T-helper 1 cell treated with Interleukin-12 subunit alpha and Interleukin-12 subunit beta and Interleukin-4 antibody, amounts not matched to agents 30 ng/mL and 1 ng/mL, for 36 hours (primary cell): ENCODE data around the gene SMURF1. TPM values are rescaled to one million over a fixed set of nuclear protein-coding genes. Genes with fewer than 3 reads are reported as not detected.
"Not testable (repeated sequence)": the region's sequence is repeated elsewhere in the genome, so short reads cannot be mapped to it uniquely, and the experiment has no call there.

Experiments used
- intact Hi-C: fragments of 100-400 bp; cut with micrococcal nuclease; formaldehyde crosslinking; loops from one replicate; pipeline ENCODE4 v1.15.1; 2024
- total RNA-seq: library from RNA; stranded (reverse); gene quantifications from 2 replicates; pipeline ENCODE4 v1.2.3, GENCODE V29; 2022

SMURF1 gene
- 18.9 and 19.2 TPM in 2 replicates for total RNA-seq

DNA sequence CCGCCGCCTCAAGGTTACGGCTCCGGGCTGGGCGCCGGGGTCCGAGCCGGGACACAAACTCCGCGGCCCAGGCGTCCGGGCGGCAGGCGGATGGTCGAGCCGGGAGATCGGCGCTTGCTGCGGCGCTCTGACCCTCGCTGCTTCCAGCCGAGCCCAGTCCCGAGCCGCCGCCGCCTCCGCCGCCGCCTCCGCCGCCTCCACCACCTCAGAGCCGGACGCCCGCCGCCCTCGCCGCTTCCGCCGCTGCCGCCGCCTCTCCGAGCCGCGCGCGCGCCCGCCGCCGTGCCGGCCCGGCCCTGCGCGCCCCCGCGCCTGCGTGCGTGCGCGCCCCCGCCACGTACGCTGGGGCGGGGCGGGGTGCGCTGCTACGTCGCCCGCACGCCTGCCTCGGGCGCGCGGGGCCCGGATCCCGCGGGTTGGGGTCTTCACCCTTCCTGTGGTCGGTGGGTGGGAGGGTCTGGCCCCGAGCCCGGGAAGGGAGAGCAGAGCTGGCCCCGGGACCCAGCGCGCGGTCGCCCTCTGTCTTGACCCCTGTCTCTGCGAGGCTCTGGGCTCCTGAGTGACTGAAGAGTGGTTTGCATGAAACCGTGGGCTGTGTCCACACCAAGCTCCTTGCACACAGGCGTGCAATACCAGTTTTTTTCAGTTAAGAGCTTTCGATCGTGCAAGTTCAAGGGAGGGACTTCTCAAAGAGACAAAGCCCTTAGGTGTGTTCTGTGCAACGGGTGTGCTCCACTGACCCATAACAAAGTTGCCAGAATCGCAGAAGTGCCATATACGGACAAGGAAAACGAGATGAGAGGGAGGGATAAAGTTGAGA, at the start of gene SMURF1:
TSS of gene SMURF1 (minus strand) at position 256 of the 820 bp plus-strand sequence. CDS start 328 bp downstream, outside the sequence.
- intact Hi-C loops, result loop anchor here (1.0 to 5.0 kb wide), 12 partner anchors 29 to 1037 kb away; partner anchors contain the start of genes ARPC1A, ARPC1B, BRI3 and LMTK2

GRCh38 chr7:99191869-99192596, 48.1 kb upstream of the SMURF1 start:
- intact Hi-C loops, result no loop called here

DNA sequence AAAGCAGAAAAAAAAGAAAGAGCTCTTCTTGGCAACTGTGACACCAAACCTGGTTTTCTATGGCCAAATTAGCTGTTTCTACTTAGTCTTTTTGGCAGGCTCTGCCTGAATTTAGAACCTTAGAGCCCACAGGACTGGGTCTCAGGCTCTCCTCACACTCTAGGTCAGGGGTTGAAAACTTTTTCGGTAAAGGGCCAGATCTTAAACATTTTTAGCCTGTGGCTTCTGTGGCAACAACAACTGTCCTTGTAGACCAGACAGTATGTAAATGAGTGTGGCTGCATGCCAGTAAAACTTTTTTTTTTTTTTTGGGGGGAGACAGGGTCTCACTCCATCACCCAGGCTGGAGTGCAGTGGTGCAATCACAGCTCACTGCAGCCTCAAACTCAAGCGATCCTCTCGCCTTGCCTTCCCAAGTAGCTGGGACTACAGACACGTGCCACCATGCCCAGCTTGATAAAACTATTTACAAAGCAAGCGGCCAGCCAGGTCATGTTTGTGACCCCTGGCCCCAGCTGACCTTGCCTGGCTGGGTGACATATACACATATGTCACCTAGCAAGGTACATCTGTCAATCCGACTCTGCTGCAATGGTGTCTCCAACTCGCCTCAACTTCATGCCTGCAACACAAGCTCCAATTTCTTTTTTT, 46.6 kb upstream of the SMURF1 start:
- intact Hi-C loops, result no loop called here

- intact Hi-C loops, result no loop called here
These were observed 45.3 kb upstream of the SMURF1 start for GRCh38 chr7:99189222-99189621.

GRCh38 chr7:99188221-99188620, 44.3 kb upstream of the SMURF1 start:
- intact Hi-C loops, result no loop called here

- intact Hi-C loops, result no loop called here
These were observed 40.8 kb upstream of the SMURF1 start for GRCh38 chr7:99184532-99185218.

DNA sequence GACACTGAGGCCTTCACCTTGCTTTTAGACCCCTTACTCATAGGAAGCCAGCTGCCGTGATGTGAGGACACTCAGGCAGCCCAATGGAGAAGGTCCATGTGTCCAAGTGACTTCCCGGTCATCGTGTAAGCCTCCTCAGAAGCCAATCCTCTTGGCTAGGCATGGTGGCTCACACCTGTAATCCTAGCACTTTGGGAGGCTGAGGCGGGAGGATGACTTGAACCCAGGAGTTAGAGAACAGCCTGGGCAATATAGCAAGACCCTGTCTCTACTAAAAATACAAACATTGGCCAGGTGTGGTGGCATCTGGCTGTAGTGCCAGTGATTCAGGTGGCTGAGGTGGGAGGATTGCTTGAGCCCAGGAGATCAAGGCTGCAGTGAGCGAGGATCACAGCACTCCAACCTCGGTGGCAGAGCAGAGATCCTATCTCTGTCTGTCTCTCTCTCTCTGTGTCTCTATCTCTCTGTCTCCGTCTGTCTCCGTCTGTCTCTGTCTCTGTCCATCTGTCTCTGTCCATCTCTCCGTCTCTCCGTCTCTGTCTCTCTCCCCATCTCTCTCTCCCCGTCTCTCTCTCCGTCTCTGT, 36.3 kb upstream of the SMURF1 start:
- intact Hi-C loops, result no loop called here

GRCh38 chr7:99177165-99177564, 33.3 kb upstream of the SMURF1 start:
- intact Hi-C loops, result no loop called here

DNA sequence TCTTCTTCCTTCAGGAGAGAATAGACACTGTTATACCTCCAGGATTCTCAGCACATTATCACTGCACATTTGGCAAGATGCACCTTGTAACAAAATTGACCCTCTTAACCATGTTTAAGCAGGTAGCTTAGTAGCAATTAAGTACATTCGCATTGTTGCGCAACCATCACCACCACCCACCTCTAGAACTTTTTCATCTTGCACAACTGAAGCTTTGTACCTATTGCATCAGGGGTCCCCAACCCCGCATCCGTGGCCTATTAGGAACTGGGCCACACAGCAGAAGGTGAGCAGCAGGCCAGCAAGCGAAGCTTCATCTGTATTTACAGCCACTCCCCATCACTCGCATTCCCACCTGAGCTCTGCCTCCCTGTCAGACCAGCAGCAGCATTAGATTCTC, 29.9 kb upstream of the SMURF1 start:
- intact Hi-C loops, result no loop called here

GRCh38 chr7:99171731-99172130, 27.8 kb upstream of the SMURF1 start:
- intact Hi-C loops, result no loop called here

DNA sequence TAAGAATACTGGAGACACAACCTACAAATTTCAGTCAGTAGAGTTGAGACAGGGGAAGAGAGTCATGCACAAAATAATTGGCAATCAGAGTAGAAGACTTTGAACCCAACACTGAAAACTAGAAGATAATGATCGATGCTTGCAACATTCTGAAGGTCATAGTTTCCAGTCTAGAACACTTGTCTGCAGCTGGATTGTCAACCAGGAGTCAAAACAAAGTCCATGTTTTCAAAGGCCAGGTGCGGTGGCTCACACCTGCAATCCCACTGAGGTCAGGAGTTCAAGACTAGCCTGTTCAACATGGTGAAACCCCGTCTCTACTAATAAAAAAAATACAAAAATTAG, 26.8 kb upstream of the SMURF1 start:
- intact Hi-C loops, result no loop called here

DNA sequence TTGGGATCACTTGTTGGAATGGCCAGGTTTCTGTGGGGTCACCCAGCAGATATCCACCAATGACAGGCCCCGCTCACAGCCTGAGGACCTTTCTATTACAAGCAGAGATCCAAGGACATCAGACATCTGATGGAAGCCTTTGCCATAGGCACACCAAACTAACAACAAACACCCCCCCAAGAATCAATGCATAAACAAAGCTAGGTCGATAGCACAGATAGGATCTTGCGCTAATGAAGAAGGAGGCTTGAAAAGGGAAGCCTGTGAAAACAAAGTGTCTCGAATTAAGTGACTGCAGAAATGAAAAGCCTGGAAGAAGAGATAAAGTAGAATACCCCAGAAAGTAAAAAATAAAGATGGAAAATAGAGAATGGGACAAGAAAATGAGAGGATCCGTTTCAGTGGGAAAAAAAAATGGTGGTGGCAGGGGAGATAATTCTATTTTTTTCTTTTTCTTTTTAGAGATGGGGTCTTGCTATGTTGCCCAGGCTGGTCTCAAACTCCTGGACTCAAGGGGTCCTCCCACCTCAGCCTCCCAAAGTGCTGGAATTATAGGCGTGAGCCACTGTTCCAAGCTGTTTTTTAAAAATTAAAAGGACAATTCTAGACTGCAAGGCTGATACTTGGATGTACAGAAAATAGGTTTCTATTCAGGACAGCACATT, 26.3 kb upstream of the SMURF1 start:
- intact Hi-C loops, result no loop called here

- intact Hi-C loops, result no loop called here
These were observed 23.2 kb upstream of the SMURF1 start for GRCh38 chr7:99167072-99167471.

- intact Hi-C loops, result no loop called here
These were observed 21.9 kb upstream of the SMURF1 start for GRCh38 chr7:99165816-99166215.

DNA sequence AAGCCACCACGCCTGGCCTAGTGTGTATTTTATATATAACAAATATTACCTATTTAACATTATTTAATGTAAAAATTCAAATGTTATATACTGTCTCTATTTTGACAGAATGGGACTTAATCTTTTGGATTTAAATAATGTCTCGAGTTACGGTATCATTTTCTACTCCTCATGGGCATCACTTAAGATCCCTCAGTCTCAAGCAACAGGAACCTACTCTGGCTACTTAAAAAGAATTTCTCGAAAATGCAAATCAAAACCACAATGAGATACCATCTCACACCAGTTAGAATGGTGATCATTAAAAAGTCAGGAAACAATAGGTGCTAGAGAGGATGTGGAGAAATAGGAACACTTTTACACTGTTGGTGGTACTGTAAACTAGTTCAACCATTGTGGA, 19.8 kb upstream of the SMURF1 start:
- intact Hi-C loops, result not testable (repeated sequence)

DNA sequence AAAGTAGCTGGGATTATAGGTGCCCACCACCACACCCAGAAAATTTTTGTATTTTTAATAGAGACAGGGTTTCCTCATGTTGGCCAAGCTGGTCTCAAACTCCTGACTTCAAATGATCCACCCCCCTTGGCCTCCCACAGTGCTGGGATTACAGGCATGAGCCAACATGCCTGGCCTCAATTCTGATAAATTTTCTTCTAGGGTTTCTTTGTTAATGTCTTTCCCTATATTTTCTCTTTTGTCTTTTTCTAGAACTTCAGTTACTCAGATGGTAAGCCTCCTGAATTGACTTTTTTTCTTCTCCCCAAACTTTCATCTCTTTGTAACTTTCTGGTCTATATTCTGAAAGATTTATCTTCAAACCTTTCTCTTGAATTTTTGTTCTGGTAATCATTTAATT, 12.7 kb upstream of the SMURF1 start:
- intact Hi-C loops, result no loop called here

DNA sequence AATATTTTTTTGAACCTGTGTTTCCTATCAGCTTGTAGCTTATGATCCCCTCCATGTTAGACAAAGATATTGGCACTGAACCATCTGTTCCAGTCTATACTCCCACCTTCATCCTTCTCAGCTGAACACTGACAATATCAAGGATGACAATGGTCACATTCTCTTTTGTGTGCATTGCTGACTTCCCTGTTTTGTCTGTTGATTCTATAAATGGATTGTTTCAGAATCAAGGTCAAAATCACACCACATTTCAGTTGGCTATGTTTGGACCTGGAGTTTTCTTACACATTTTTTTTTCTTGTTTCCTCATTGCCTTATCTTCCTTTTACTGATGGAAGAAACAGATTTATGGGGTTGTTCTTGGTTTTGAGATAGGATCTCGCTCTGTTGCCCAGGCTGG, 11.3 kb upstream of the SMURF1 start:
- intact Hi-C loops, result no loop called here

DNA sequence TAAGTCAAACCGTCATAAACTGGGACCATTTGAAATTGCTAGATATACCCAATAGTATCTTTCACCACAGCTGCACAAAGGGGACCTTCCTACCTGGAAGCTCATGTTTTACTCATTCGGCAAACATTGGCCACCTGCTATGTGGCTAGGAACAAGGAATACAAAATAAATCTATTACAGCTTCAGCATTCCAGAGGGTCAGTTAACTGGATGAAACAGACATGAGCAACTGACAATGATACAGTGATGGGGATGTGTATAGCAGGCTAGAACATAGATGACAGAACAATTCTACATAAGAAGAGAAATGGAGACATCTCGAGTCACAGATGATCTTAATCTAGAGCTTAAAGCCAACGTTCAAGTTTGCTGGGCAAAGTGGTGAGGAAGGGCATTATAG, 3.1 kb upstream of the SMURF1 start:
- intact Hi-C loops, result no loop called here

GRCh38 chr7:99143521-99143852, 421 bp downstream of the SMURF1 start:
- intact Hi-C loops, result loop anchor here (1.0 to 5.0 kb wide), 9 partner anchors 29 to 1036 kb away; partner anchors contain the start of genes ARPC1B, BRI3, LMTK2 and ZNF655

DNA sequence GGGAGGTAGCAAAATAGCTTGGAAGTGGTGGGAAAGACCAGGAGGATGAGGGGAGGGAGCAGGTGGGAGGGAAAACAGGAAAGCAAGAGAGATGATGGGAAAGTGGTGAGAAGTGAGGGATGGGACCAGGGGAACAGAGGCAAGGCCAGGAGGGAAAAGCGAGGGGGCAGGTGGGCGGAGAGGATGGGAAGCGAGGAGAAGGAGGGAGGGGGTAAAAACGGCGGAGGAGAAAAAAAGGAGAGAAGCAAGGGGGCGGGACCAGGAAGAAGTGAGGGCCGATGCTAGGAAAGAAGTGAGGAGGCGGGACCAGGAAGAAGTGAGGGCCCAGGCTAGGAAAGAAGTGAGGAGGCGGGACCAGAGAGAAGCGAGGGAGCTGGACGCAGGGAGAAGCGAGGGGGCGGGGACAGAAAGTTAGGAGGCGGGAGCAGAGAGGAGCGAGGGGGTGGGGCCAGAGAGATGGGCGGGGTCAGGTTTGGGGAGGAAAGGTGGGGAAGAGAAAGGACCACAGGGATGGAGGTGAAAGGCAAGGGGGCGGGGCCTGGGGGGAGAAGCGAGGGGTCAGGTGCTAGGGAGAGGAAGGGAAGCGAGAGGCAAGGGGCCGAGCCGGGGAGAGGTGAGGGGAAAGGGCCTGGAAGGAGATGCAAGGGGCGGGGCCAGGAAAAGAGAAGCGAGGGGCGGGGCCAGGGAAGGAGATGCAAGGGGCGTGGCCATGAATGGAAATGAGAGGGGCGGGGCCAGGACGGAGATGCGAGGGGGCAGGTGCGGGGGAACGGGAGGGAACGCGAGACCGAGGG, 984 bp downstream of the SMURF1 start:
- intact Hi-C loops, result loop anchor here (1.0 to 5.0 kb wide), 9 partner anchors 28 to 1036 kb away; partner anchors contain the start of genes ARPC1B, BRI3, LMTK2 and ZNF655
